ENCODE data around the gene SPATS2. TPM values are rescaled to one million over a fixed set of nuclear protein-coding genes. Genes with fewer than 3 reads are reported as not detected.

SPATS2 gene
- total RNA-seq, 2 donors from 2014 or later: 17.2 to 21.9 TPM

DNA sequence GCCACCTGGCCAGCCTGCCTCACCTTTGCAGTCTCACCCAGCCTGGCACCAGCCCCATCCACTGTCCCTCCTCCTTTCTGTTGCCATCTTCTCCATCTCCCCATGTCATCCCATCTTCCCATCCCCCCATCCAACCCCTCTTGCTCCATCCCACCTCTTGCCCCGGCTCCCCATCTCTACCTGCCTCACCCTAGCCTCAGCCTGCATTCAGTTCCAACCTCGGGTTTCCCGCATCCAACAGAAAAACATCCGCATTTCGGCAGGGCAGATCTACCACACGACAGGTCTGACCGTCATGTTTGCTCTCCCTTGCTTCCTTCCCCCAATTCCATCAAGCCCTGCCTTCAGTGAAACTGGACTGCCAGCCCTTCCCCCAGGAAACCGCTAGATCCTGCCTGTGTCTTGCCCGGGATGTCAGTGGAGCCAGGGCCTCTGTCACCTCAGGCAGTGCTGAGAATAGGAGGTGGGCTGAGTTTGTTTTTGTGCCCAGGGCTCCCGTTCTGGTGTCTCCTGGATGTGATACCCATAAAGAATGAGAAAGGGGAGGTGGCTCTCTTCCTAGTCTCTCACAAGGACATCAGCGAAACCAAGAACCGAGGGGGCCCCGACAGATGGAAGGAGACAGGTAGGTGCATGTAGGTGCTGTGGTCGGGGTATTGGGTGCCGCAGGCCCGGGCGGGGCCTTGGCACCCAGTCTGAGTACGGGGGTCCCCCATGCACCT lies 174.0 kb downstream of the SPATS2 start:
- H3K36me3 ChIP-seq: no peaks in the 10 kb centered on the region
- peaks cover 34% of the 10 kb centered on the region for H3K27me3 ChIP-seq
- no peak for DNase-seq
- no peak overlapping the region for H3K9ac ChIP-seq (ENCODE audit: low read depth in 2 of 2, low read length in 2 of 2)
- H3K4me1 ChIP-seq: peaks cover 5% of the 10 kb centered on the region
- intact Hi-C loops (cut with DNase I): no loop called here
- H3K27ac ChIP-seq: no peak overlapping the region
- H3K4me3 ChIP-seq: no peak overlapping the region
- H3K9me3 ChIP-seq: no peaks in the 10 kb centered on the region
- TF ChIP-seq, protein P1, sequence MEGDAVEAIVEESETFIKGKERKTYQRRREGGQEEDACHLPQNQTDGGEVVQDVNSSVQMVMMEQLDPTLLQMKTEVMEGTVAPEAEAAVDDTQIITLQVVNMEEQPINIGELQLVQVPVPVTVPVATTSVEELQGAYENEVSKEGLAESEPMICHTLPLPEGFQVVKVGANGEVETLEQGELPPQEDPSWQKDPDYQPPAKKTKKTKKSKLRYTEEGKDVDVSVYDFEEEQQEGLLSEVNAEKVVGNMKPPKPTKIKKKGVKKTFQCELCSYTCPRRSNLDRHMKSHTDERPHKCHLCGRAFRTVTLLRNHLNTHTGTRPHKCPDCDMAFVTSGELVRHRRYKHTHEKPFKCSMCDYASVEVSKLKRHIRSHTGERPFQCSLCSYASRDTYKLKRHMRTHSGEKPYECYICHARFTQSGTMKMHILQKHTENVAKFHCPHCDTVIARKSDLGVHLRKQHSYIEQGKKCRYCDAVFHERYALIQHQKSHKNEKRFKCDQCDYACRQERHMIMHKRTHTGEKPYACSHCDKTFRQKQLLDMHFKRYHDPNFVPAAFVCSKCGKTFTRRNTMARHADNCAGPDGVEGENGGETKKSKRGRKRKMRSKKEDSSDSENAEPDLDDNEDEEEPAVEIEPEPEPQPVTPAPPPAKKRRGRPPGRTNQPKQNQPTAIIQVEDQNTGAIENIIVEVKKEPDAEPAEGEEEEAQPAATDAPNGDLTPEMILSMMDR (IDR thresholded peaks at IDR 0.05): no peak

DNA sequence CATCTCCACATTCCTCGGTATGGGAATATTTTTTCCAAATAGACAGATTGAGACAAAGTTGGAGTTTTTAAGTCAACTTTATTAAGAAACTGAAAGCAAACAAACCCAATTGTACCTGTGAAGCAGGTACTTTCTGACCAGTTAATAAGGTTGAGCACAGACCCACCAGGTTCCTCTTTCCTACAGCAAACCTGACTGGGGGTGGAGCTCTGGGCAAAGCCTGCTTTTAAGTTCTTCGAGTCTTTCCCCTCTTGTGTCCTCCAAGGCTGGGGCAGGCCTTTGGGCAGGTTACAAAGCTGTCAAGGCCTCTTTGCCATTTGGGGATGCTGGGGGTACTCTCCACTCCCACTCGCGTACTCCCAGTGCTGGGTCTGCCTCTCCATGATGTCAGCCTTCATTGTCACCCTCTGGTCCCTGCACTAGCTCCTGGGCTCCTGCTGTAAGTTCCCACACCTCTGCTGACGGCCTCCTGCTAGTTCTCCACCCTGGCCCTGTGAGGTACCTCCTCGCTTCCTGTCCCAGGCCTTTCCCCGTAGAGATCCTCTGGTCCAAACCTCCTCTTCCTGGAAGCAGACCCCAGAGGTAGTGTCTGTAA lies 174.7 kb downstream of the SPATS2 start:
- TF ChIP-seq, protein P1 (IDR thresholded peaks at IDR 0.05): no peak
- Histone ChIP-seq H3K27ac (no peak overlapping the region), H3K36me3 (no peaks in the 10 kb centered on the region), H3K4me3 (no peak overlapping the region), H3K4me1 (peaks cover 5% of the 10 kb centered on the region), H3K9ac (ENCODE audit: low read depth in 2 of 2, low read length in 2 of 2) (no peak overlapping the region), H3K9me3 (no peaks in the 10 kb centered on the region), H3K27me3 (peaks cover 30% of the 10 kb centered on the region)
- intact Hi-C loops (cut with DNase I): no loop called here
- no peak for DNase-seq

DNA sequence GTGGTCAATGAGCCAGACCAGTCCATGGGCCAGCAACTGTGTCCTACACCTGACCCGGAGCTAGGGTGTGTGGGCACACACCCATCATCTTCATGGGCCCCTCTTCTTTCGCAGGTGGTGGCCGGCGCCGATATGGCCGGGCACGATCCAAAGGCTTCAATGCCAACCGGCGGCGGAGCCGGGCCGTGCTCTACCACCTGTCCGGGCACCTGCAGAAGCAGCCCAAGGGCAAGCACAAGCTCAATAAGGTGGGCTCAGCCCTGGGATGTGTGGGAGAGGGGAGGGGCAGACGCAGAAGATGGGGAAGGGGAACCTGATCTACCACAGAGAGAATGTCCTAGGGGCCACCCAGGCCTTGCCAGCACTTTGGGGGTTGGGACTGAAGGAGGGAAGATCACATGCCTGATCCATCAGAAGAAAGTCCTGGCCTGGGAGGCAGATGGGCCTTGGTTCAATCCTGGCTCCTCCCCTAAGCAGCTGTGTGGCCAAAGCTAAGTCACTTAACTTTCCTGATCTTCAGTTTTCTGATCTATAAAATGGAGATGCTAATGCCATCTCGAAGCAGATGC lies 175.4 kb downstream of the SPATS2 start:
- H3K9ac ChIP-seq (ENCODE audit: low read depth in 2 of 2, low read length in 2 of 2): no peak overlapping the region
- peaks cover 23% of the 10 kb centered on the region for H3K27me3 ChIP-seq
- H3K4me3 ChIP-seq: no peak overlapping the region
- H3K4me1 ChIP-seq: peaks cover 5% of the 10 kb centered on the region
- DNase-seq: no peak
- TF ChIP-seq, protein P1 (IDR thresholded peaks at IDR 0.05): no peak
- H3K9me3 ChIP-seq: no peaks in the 10 kb centered on the region
- no peaks in the 10 kb centered on the region for H3K36me3 ChIP-seq
- H3K27ac ChIP-seq: no peak overlapping the region
- intact Hi-C loops (cut with DNase I): no loop called here

GRCh38 chr12:49543221-49543913 lies 176.1 kb downstream of the SPATS2 start:
- no peak overlapping the region for H3K9ac ChIP-seq (ENCODE audit: low read depth in 2 of 2, low read length in 2 of 2)
- TF ChIP-seq, protein P1 (IDR thresholded peaks at IDR 0.05): no peak
- peaks cover under 1% of the 10 kb centered on the region for H3K4me1 ChIP-seq
- H3K27me3 ChIP-seq: peaks cover 16% of the 10 kb centered on the region
- no peaks in the 10 kb centered on the region for H3K9me3 ChIP-seq
- H3K36me3 ChIP-seq: no peaks in the 10 kb centered on the region
- no peak overlapping the region for H3K27ac ChIP-seq
- no peak overlapping the region for H3K4me3 ChIP-seq
- intact Hi-C loops (cut with DNase I): no loop called here
- DNase-seq: no peak

GRCh38 chr12:49543914-49544815 lies 176.9 kb downstream of the SPATS2 start:
- no peak for DNase-seq
- Histone ChIP-seq H3K4me1 (no peaks in the 10 kb centered on the region), H3K9ac (ENCODE audit: low read depth in 2 of 2, low read length in 2 of 2) (no peak overlapping the region), H3K4me3 (no peak overlapping the region), H3K27ac (no peak overlapping the region), H3K27me3 (peaks cover 11% of the 10 kb centered on the region), H3K9me3 (no peaks in the 10 kb centered on the region), H3K36me3 (no peaks in the 10 kb centered on the region)
- TF ChIP-seq, protein P1 (IDR thresholded peaks at IDR 0.05): no peak
- intact Hi-C loops (cut with DNase I): no loop called here
